Measurements from ENCODE around the gene SGSH.

Gene SGSH

GRCh38 chr17:80257716-80258213 lies 37.6 kb upstream of the SGSH start:
- Histone ChIP-seq H2BK12ac (ENCODE audit: low read length) (no peak overlapping the region), H3K4ac (ENCODE audit: low read depth, low read length) (no peak overlapping the region), H3K27me3 (ENCODE audit: insufficient read depth, low read length) (no peaks in the 10 kb centered on the region)

GRCh38 chr17:80256034-80256350 lies 35.9 kb upstream of the SGSH start:
- no peak overlapping the region for H3K27ac ChIP-seq (ENCODE audit: low read depth, low read length)
- no peak overlapping the region for H2BK5ac ChIP-seq (ENCODE audit: low read depth, low read length, poor library complexity)
- H4K8ac ChIP-seq (ENCODE audit: low read depth, low read length), result no peak overlapping the region
- H2AFZ ChIP-seq (ENCODE audit: insufficient read depth, low read length, poor library complexity), result no peak overlapping the region
- H3K14ac ChIP-seq (ENCODE audit: low read length), result no peak overlapping the region
- no peak overlapping the region for H2BK120ac ChIP-seq (ENCODE audit: insufficient read depth, low read length, poor library complexity)
- H2AK5ac ChIP-seq (ENCODE audit: low read length), result no peak overlapping the region
- no peak for DNase-seq
- peaks cover 12 to 14% of the 10 kb centered on the region in 2 experiments for H3K36me3 ChIP-seq (ENCODE audit: control insufficient read depth in 1 of 2, insufficient read depth in 2 of 2, low read length in 2 of 2)
- no peak overlapping the region for H3K4ac ChIP-seq (ENCODE audit: low read depth, low read length)
- H3K9me3 ChIP-seq (ENCODE audit: insufficient read depth, low read depth, low read length), result no peaks in the 10 kb centered on the region
- no CpG with 5 or more reads among the region's 5 CpGs for WGBS (ENCODE audit: extremely low coverage, insufficient coverage, insufficient read length)
- no peak overlapping the region for H3K18ac ChIP-seq (ENCODE audit: low read length)
- H4K12ac ChIP-seq (ENCODE audit: low read depth, low read length), result no peak overlapping the region
- no peak overlapping the region for H3K4me2 ChIP-seq (ENCODE audit: low read length)
- peak overlapping the region; percentile 10 for H2BK12ac ChIP-seq (ENCODE audit: low read length)
- no peak overlapping the region for H3K23ac ChIP-seq (ENCODE audit: low read length)
- peaks cover 23% of the 10 kb centered on the region for H3K79me1 ChIP-seq (ENCODE audit: low read length)
- no peak overlapping the region for H3K9ac ChIP-seq (ENCODE audit: low read length)
- peak overlapping the region; percentile 22 for H4K91ac ChIP-seq (ENCODE audit: low read depth, low read length)
- no peaks in the 10 kb centered on the region for H3K27me3 ChIP-seq (ENCODE audit: insufficient read depth, low read length)
- peaks cover 17% of the 10 kb centered on the region in 2 experiments for H3K4me1 ChIP-seq (ENCODE audit: control insufficient read depth in 1 of 2, insufficient read depth in 2 of 2, low read length in 2 of 2)
- H3K4me3 ChIP-seq (ENCODE audit: low read depth, low read length), result no peak overlapping the region
- peaks cover 2% of the 10 kb centered on the region for H3K79me2 ChIP-seq (ENCODE audit: control insufficient read depth, insufficient read depth, low read length, poor library complexity)

More at GRCh38 chr17:80257716-80258213, 37.6 kb upstream of the SGSH start:
- Histone ChIP-seq H2AK5ac (ENCODE audit: low read length) (no peak overlapping the region), H3K4me2 (ENCODE audit: low read length) (no peak overlapping the region), H3K27ac (ENCODE audit: low read depth, low read length) (no peak overlapping the region), H3K79me2 (ENCODE audit: control insufficient read depth, insufficient read depth, low read length, poor library complexity) (peaks cover 5% of the 10 kb centered on the region), H3K9me3 (ENCODE audit: insufficient read depth, low read depth, low read length) (no peaks in the 10 kb centered on the region), H4K91ac (ENCODE audit: low read depth, low read length) (no peak overlapping the region), H3K14ac (ENCODE audit: low read length) (no peak overlapping the region), H3K9ac (ENCODE audit: low read length) (no peak overlapping the region), H3K79me1 (ENCODE audit: low read length) (peaks cover 37% of the 10 kb centered on the region), H3K36me3 (ENCODE audit: control insufficient read depth in 1 of 2, insufficient read depth in 2 of 2, low read length in 2 of 2) (peaks cover 3 to 4% of the 10 kb centered on the region in 2 experiments), H2BK120ac (ENCODE audit: insufficient read depth, low read length, poor library complexity) (no peak overlapping the region), H3K4me3 (ENCODE audit: low read depth, low read length) (no peak overlapping the region), H3K23ac (ENCODE audit: low read length) (no peak overlapping the region), H3K18ac (ENCODE audit: low read length) (no peak overlapping the region), H3K4me1 (ENCODE audit: control insufficient read depth in 1 of 2, insufficient read depth in 2 of 2, low read length in 2 of 2) (peaks cover 25 to 28% of the 10 kb centered on the region in 2 experiments), H4K12ac (ENCODE audit: low read depth, low read length) (no peak overlapping the region), H2BK5ac (ENCODE audit: low read depth, low read length, poor library complexity) (no peak overlapping the region), H4K8ac (ENCODE audit: low read depth, low read length) (no peak overlapping the region), H2AFZ (ENCODE audit: insufficient read depth, low read length, poor library complexity) (no peak overlapping the region)
- no CpG with 5 or more reads among the region's 14 CpGs for WGBS (ENCODE audit: extremely low coverage, insufficient coverage, insufficient read length)
- DNase-seq, result no peak

DNA sequence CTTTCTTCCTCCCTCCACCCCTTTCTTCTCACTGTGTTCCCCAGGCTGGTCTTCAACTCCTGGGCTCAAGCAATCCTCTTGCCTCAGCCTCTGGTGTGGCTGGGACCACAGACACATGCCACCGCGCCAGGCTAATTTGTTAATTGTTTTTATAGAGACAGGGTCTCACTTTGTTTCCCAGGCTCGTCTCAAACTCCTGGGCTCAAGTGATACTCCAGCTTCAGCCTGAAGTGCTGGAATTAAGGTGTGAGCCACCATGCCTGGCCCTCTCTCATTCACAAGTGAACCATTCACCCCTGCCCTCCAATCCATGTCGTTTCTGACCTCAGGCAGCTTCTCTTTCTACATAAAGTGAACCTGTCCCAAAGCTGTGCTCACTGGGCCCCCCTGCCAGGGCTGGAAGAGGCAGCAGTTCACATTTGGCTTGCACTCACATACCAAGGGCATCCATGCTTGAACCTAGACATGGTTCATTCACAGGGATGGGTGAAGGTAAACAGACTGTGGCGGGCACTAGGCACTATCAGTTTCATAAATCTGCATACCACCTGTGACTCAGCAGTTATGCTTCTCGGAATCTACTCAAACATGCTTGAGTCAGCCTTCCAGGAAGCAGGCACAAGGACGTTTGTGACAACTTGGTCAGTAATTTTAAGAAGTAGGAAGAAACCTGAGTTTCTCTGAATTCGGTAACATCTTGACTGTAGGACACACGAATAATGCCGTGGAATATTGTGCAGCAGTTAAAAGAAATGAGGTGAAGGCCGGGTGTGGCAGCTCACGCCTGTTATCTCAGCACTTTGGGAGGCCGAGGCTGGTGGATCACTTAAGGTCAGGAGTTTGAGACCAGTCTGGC lies 34.5 kb upstream of the SGSH start:
- Histone ChIP-seq H3K18ac (ENCODE audit: low read length) (no peak overlapping the region), H3K4ac (ENCODE audit: low read depth, low read length) (peak overlapping the region; percentile 3)
- no CpG with 5 or more reads among the region's 13 CpGs for WGBS (ENCODE audit: extremely low coverage, insufficient coverage, insufficient read length)

GRCh38 chr17:80253631-80254395 lies 33.7 kb upstream of the SGSH start:
- peak overlapping the region; percentile 44 for H2BK120ac ChIP-seq (ENCODE audit: insufficient read depth, low read length, poor library complexity)
- peaks cover 12 to 13% of the 10 kb centered on the region in 2 experiments for H3K4me1 ChIP-seq (ENCODE audit: control insufficient read depth in 1 of 2, insufficient read depth in 2 of 2, low read length in 2 of 2)
- H3K23ac ChIP-seq (ENCODE audit: low read length), result no peak overlapping the region
- H3K27ac ChIP-seq (ENCODE audit: low read depth, low read length), result peak overlapping the region; percentile 78
- peak overlapping the region; percentile 64 for H2BK5ac ChIP-seq (ENCODE audit: low read depth, low read length, poor library complexity)
- peak overlapping the region; percentile 47 for H3K4ac ChIP-seq (ENCODE audit: low read depth, low read length)
- H3K14ac ChIP-seq (ENCODE audit: low read length), result peak overlapping the region; percentile 85
- peak overlapping the region; percentile 52 for H4K8ac ChIP-seq (ENCODE audit: low read depth, low read length)
- no peak overlapping the region for H3K4me2 ChIP-seq (ENCODE audit: low read length)
- peak overlapping the region; percentile 91 for H2AK5ac ChIP-seq (ENCODE audit: low read length)
- H3K9me3 ChIP-seq (ENCODE audit: insufficient read depth, low read depth, low read length), result no peaks in the 10 kb centered on the region
- H2AFZ ChIP-seq (ENCODE audit: insufficient read depth, low read length, poor library complexity), result peak overlapping the region; percentile 7
- peak overlapping the region; percentile 66 for H4K12ac ChIP-seq (ENCODE audit: low read depth, low read length)
- peak overlapping the region; percentile 79 for H3K18ac ChIP-seq (ENCODE audit: low read length)
- H4K91ac ChIP-seq (ENCODE audit: low read depth, low read length), result peak overlapping the region; percentile 89
- peaks cover 24 to 26% of the 10 kb centered on the region in 2 experiments for H3K36me3 ChIP-seq (ENCODE audit: control insufficient read depth in 1 of 2, insufficient read depth in 2 of 2, low read length in 2 of 2)
- H3K27me3 ChIP-seq (ENCODE audit: insufficient read depth, low read length), result no peaks in the 10 kb centered on the region
- H3K4me3 ChIP-seq (ENCODE audit: low read depth, low read length), result no peak overlapping the region
- WGBS (ENCODE audit: extremely low coverage, insufficient coverage, insufficient read length), result 71% methylated on average over 1 of the region's 21 CpGs
- no peak overlapping the region for H3K9ac ChIP-seq (ENCODE audit: low read length)
- peak overlapping the region; percentile 85 for H2BK12ac ChIP-seq (ENCODE audit: low read length)
- DNase-seq, result peak; percentile 82 to 93
- H3K79me2 ChIP-seq (ENCODE audit: control insufficient read depth, insufficient read depth, low read length, poor library complexity), result no peaks in the 10 kb centered on the region
- H3K79me1 ChIP-seq (ENCODE audit: low read length), result peaks cover 13% of the 10 kb centered on the region

More for the DNA sequence above, 34.5 kb upstream of the SGSH start:
- Histone ChIP-seq H3K27ac (ENCODE audit: low read depth, low read length) (peak overlapping the region; percentile 78), H3K4me2 (ENCODE audit: low read length) (peak overlapping the region; percentile 26), H3K9ac (ENCODE audit: low read length) (no peak overlapping the region), H4K91ac (ENCODE audit: low read depth, low read length) (peak overlapping the region; percentile 89), H3K14ac (ENCODE audit: low read length) (peak overlapping the region; percentile 50), H3K23ac (ENCODE audit: low read length) (no peak overlapping the region), H4K12ac (ENCODE audit: low read depth, low read length) (no peak overlapping the region), H3K36me3 (ENCODE audit: control insufficient read depth in 1 of 2, insufficient read depth in 2 of 2, low read length in 2 of 2) (peaks cover 18 to 19% of the 10 kb centered on the region in 2 experiments), H2BK12ac (ENCODE audit: low read length) (peak overlapping the region; percentile 61), H4K8ac (ENCODE audit: low read depth, low read length) (peak overlapping the region; percentile 45), H2BK120ac (ENCODE audit: insufficient read depth, low read length, poor library complexity) (peak overlapping the region; percentile 44), H3K79me2 (ENCODE audit: control insufficient read depth, insufficient read depth, low read length, poor library complexity) (no peaks in the 10 kb centered on the region), H3K4me1 (ENCODE audit: control insufficient read depth in 1 of 2, insufficient read depth in 2 of 2, low read length in 2 of 2) (peaks cover 13 to 14% of the 10 kb centered on the region in 2 experiments), H3K4me3 (ENCODE audit: low read depth, low read length) (no peak overlapping the region), H2AK5ac (ENCODE audit: low read length) (peak overlapping the region; percentile 2), H2BK5ac (ENCODE audit: low read depth, low read length, poor library complexity) (peak overlapping the region; percentile 63), H2AFZ (ENCODE audit: insufficient read depth, low read length, poor library complexity) (no peak overlapping the region), H3K27me3 (ENCODE audit: insufficient read depth, low read length) (no peaks in the 10 kb centered on the region), H3K9me3 (ENCODE audit: insufficient read depth, low read depth, low read length) (no peaks in the 10 kb centered on the region), H3K79me1 (ENCODE audit: low read length) (peaks cover 14% of the 10 kb centered on the region)
- DNase-seq, result peak; percentile 96 to 99

Measured in trophoblast cell (in vitro differentiated cells and primary cell).